OCI-LY1 (cell line): Measurements from ENCODE around the gene AP1B1.

ENCODE experiments used
- H2AFZ ChIP-seq: fragments of 200-600 bp; sonication (generic), shearing (Covaris generic); 2 replicates; pipeline ENCODE4 v1.6.0; 2014; ENCODE audit warnings: antibody characterized with exemption, mild to moderate bottlenecking, low read length
- H3F3A ChIP-seq: fragments of 200-600 bp; sonication (generic), shearing (Covaris generic); 2 replicates; pipeline ENCODE4 v1.6.0; 2014; ENCODE audit warnings: mild to moderate bottlenecking, antibody characterized with exemption, low read length, moderate library complexity; ENCODE audit not compliant: insufficient read depth
- H3K27ac ChIP-seq: fragments of 200-600 bp; sonication (generic); 2 replicates; pipeline ENCODE4 v1.5.1; 2014; ENCODE audit warnings: low read length, mixed run types, mild to moderate bottlenecking, low read depth; ENCODE audit not compliant: poor library complexity, severe bottlenecking
- H3K27me3 ChIP-seq: fragments of 200-600 bp; sonication (generic); 2 replicates; pipeline ENCODE4 v1.6.0; 2014; ENCODE audit warnings: antibody characterized with exemption, mild to moderate bottlenecking, low read length, moderate library complexity; ENCODE audit not compliant: insufficient read depth
- H3K36me3 ChIP-seq: fragments of 200-600 bp; sonication (generic); 2 replicates; pipeline ENCODE4 v1.6.1; 2014; ENCODE audit warnings: mild to moderate bottlenecking, antibody characterized with exemption, low read length, moderate library complexity, mixed read lengths; ENCODE audit not compliant: insufficient read depth
- H3K4me1 ChIP-seq: fragments of 200-600 bp; sonication (generic); 2 replicates; pipeline ENCODE4 v1.5.1; 2014; ENCODE audit warnings: mild to moderate bottlenecking, low read length, moderate library complexity; ENCODE audit not compliant: insufficient read depth, severe bottlenecking
- H3K4me2 ChIP-seq: fragments of 200-600 bp; sonication (generic), shearing (Covaris generic); 2 replicates; pipeline ENCODE4 v1.6.1; 2014; ENCODE audit warnings: low read length
- H3K4me3 ChIP-seq: fragments of 200-600 bp; sonication (generic); 2 replicates; pipeline ENCODE4 v1.5.1; 2014; ENCODE audit warnings: low read length, low read depth, mild to moderate bottlenecking, mixed read lengths; ENCODE audit not compliant: poor library complexity, severe bottlenecking
- H3K79me2 ChIP-seq: fragments of 200-600 bp; shearing (Covaris generic); 2 replicates; pipeline ENCODE4 v1.6.1; 2016; ENCODE audit warnings: mixed run types, low read length, mixed read lengths; ENCODE audit not compliant: insufficient read depth
- H3K9ac ChIP-seq: fragments of 200-600 bp; sonication (generic), shearing (Covaris generic); 2 replicates; pipeline ENCODE4 v1.6.1; 2014; ENCODE audit warnings: mild to moderate bottlenecking, low read length, mixed read lengths
- H3K9me2 ChIP-seq: fragments of 200-600 bp; sonication (generic), shearing (Covaris generic); 2 replicates; pipeline ENCODE4 v1.6.1; 2014; ENCODE audit warnings: low read depth, mild to moderate bottlenecking, low read length, mixed read lengths
- H3K9me3 ChIP-seq: fragments of 200-600 bp; shearing (Covaris generic); 2 replicates; pipeline ENCODE4 v1.6.1; 2014; ENCODE audit warnings: low read length, mixed read lengths
- H4K20me1 ChIP-seq: fragments of 200-600 bp; sonication (generic), shearing (Covaris generic); 2 replicates; pipeline ENCODE4 v1.6.0; 2016; ENCODE audit warnings: mild to moderate bottlenecking, low read length; ENCODE audit not compliant: insufficient read depth
- CTCF ChIP-seq: fragments of 200-600 bp; sonication (generic), shearing (Covaris generic); IDR thresholded peaks from 2 replicates; pipeline ENCODE4 v1.5.1; 2017; ENCODE audit warnings: mild to moderate bottlenecking, antibody characterized with exemption, low read length, moderate library complexity, mixed read lengths
- EZH2 ChIP-seq: fragments of 200-600 bp; sonication (generic), shearing (Covaris generic); IDR thresholded peaks from 2 replicates; pipeline ENCODE4 v1.8.0; 2017; ENCODE audit warnings: borderline replicate concordance, mixed run types, mild to moderate bottlenecking, antibody characterized with exemption, low read length, moderate library complexity, mixed read lengths

The AP1B1 gene

GRCh38 chr22:29312218-29313125 lies 75.9 kb downstream of the AP1B1 start:
- no peaks in the 10 kb centered on the region for H4K20me1 ChIP-seq
- H3K9me2 ChIP-seq, result no peaks in the 10 kb centered on the region
- H3K27me3 ChIP-seq, result no peaks in the 10 kb centered on the region; the same call in 1 of the 2 replicates
- H3K36me3 ChIP-seq, result no peaks in the 10 kb centered on the region
- H3K27ac ChIP-seq, result no peak overlapping the region
- TF ChIP-seq CTCF (no peak), EZH2 (no peak)
- H3K4me1 ChIP-seq, result no peaks in the 10 kb centered on the region
- H3K9me3 ChIP-seq, result no peaks in the 10 kb centered on the region
- no peak overlapping the region for H3K9ac ChIP-seq
- no peak overlapping the region for H2AFZ ChIP-seq
- H3K4me2 ChIP-seq, result no peak overlapping the region
- no peaks in the 10 kb centered on the region for H3F3A ChIP-seq
- H3K79me2 ChIP-seq, result no peaks in the 10 kb centered on the region
- H3K4me3 ChIP-seq, result no peak overlapping the region

- H4K20me1 ChIP-seq, result no peaks in the 10 kb centered on the region
- H3K79me2 ChIP-seq, result no peaks in the 10 kb centered on the region
- peaks cover 2% of the 10 kb centered on the region; the same call in 1 of the 2 replicates for H3K27me3 ChIP-seq
- H3K4me3 ChIP-seq, result no peak overlapping the region
- H3K9me2 ChIP-seq, result no peaks in the 10 kb centered on the region
- TF ChIP-seq EZH2 (no peak), CTCF (no peak)
- H3K36me3 ChIP-seq, result no peaks in the 10 kb centered on the region
- H3K4me1 ChIP-seq, result peaks cover under 1% of the 10 kb centered on the region
- H2AFZ ChIP-seq, result no peak overlapping the region
- no peak overlapping the region for H3K27ac ChIP-seq
- H3K4me2 ChIP-seq, result no peak overlapping the region
- H3K9ac ChIP-seq, result no peak overlapping the region
- H3F3A ChIP-seq, result no peaks in the 10 kb centered on the region
- H3K9me3 ChIP-seq, result no peaks in the 10 kb centered on the region
These were observed 76.7 kb downstream of the AP1B1 start for GRCh38 chr22:29311464-29312217.

- peaks cover 8% of the 10 kb centered on the region for H3K4me1 ChIP-seq
- H3K27me3 ChIP-seq, result peaks cover 8% of the 10 kb centered on the region; the same call in 1 of the 2 replicates
- no peaks in the 10 kb centered on the region for H3F3A ChIP-seq
- H3K27ac ChIP-seq, result no peak overlapping the region
- H2AFZ ChIP-seq, result no peak overlapping the region
- H3K9me2 ChIP-seq, result no peaks in the 10 kb centered on the region
- H3K4me3 ChIP-seq, result no peak overlapping the region
- TF ChIP-seq EZH2 (no peak), CTCF (no peak)
- no peaks in the 10 kb centered on the region for H3K36me3 ChIP-seq
- no peak overlapping the region for H3K4me2 ChIP-seq
- no peaks in the 10 kb centered on the region for H3K9me3 ChIP-seq
- no peaks in the 10 kb centered on the region for H3K79me2 ChIP-seq
- no peak overlapping the region for H3K9ac ChIP-seq
- H4K20me1 ChIP-seq, result no peaks in the 10 kb centered on the region
These were observed 77.5 kb downstream of the AP1B1 start for GRCh38 chr22:29310863-29311339.
